ENCODE results near the gene ATRAID. TPM values are rescaled to one million over a fixed set of nuclear protein-coding genes. Genes with fewer than 3 reads are reported as not detected.

The ATRAID gene
- total RNA-seq, 1 experiment from 2014 or later, result 97.2 TPM

DNA sequence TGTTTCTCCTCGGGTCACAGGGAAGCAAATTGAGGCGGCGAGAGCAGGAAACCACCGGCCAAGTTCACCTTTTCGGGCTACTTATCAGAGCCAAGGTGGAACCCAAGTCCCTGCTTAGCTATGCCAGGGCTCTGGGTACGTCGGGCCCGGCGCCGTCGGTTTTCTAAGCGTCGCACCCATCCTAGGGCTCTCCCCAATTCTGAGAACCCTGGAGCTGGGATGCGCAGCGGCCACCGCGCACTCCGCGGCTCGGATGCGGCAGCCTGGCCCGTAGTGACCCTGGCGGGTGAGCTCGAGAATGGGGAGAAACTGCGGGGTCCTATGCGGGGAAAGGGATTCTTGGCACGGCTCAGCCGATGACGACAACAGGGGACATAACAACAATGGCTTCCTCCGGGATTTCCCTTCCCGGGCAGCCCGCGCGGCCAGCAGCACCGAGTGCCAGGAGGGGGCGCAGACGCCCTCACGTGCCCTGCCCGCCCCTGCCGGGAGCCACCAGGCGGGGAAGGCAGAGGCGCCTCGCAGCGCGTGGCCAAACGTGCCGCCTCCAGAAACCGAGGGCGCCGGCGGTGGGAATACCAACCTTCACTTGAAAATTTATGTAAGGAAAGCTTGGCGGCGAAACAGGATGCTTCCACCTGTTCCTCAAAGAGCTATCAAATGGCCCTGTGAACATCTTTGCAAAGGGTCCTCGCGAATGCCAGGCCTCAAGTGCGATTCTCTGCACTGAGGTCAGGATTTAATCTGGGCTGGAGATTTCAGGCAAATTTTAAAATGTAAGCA is 53.1 kb downstream of the ATRAID start (continued):
- TF ChIP-seq ZNF232 (CRISPR knock-in tag; IDR thresholded peaks at IDR 0.05) (peak; percentile 83), NFYB (CRISPR knock-in tag; conservative IDR thresholded peaks at IDR 0.05; ENCODE audit: low read depth) (no peak; the same call in 1 of the 2 replicates), ZNF263 (CRISPR knock-in tag; IDR thresholded peaks at IDR 0.05; ENCODE audit: low read depth) (peak; percentile 55), NR2C2 (CRISPR knock-in tag; IDR thresholded peaks at IDR 0.05) (no peak), ESRRA (CRISPR knock-in tag; IDR thresholded peaks at IDR 0.05; ENCODE audit: borderline replicate concordance) (peak; percentile 89; the same call in 1 of the 2 replicates), CREM (CRISPR knock-in tag; IDR thresholded peaks at IDR 0.05) (peak; percentile 85), GTF2I (CRISPR knock-in tag; conservative IDR thresholded peaks at IDR 0.05) (no peak), ZNF671 (CRISPR knock-in tag; IDR thresholded peaks at IDR 0.05) (no peak), ELF4 (CRISPR knock-in tag; IDR thresholded peaks at IDR 0.05; ENCODE audit: low read depth) (0 out of 2 replicates have a peak, but pooled peaks have one; percentile 46), ZNF121 (CRISPR knock-in tag; IDR thresholded peaks at IDR 0.05) (peak; percentile 23; the same call in 1 of the 2 replicates), ETV6 (CRISPR knock-in tag; IDR thresholded peaks at IDR 0.05) (peak; percentile 93), GABPB1 (CRISPR knock-in tag; IDR thresholded peaks at IDR 0.05) (peak; percentile 73), RORB (CRISPR knock-in tag; IDR thresholded peaks at IDR 0.05) (no peak)
- TF ChIP-seq, protein P1, sequence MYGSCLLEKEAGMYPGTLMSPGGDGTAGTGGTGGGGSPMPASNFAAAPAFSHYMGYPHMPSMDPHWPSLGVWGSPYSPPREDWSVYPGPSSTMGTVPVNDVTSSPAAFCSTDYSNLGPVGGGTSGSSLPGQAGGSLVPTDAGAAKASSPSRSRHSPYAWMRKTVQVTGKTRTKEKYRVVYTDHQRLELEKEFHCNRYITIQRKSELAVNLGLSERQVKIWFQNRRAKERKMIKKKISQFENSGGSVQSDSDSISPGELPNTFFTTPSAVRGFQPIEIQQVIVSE (CRISPR knock-in tag; IDR thresholded peaks at IDR 0.05; ENCODE audit: borderline replicate concordance), result no peak
- TF ChIP-seq, protein P2, sequence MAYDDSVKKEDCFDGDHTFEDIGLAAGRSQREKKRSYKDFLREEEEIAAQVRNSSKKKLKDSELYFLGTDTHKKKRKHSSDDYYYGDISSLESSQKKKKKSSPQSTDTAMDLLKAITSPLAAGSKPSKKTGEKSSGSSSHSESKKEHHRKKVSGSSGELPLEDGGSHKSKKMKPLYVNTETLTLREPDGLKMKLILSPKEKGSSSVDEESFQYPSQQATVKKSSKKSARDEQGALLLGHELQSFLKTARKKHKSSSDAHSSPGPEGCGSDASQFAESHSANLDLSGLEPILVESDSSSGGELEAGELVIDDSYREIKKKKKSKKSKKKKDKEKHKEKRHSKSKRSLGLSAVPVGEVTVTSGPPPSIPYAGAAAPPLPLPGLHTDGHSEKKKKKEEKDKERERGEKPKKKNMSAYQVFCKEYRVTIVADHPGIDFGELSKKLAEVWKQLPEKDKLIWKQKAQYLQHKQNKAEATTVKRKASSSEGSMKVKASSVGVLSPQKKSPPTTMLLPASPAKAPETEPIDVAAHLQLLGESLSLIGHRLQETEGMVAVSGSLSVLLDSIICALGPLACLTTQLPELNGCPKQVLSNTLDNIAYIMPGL (CRISPR knock-in tag; IDR thresholded peaks at IDR 0.05), result peak; percentile 92
- TF ChIP-seq, protein P3, sequence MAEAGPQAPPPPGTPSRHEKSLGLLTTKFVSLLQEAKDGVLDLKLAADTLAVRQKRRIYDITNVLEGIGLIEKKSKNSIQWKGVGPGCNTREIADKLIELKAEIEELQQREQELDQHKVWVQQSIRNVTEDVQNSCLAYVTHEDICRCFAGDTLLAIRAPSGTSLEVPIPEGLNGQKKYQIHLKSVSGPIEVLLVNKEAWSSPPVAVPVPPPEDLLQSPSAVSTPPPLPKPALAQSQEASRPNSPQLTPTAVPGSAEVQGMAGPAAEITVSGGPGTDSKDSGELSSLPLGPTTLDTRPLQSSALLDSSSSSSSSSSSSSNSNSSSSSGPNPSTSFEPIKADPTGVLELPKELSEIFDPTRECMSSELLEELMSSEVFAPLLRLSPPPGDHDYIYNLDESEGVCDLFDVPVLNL (CRISPR knock-in tag; IDR thresholded peaks at IDR 0.05; ENCODE audit: borderline replicate concordance, low read depth), result no peak
- TF ChIP-seq, protein P4, sequence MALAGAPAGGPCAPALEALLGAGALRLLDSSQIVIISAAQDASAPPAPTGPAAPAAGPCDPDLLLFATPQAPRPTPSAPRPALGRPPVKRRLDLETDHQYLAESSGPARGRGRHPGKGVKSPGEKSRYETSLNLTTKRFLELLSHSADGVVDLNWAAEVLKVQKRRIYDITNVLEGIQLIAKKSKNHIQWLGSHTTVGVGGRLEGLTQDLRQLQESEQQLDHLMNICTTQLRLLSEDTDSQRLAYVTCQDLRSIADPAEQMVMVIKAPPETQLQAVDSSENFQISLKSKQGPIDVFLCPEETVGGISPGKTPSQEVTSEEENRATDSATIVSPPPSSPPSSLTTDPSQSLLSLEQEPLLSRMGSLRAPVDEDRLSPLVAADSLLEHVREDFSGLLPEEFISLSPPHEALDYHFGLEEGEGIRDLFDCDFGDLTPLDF (CRISPR knock-in tag; IDR thresholded peaks at IDR 0.05), result peak; percentile 95
- TF ChIP-seq, protein P5, sequence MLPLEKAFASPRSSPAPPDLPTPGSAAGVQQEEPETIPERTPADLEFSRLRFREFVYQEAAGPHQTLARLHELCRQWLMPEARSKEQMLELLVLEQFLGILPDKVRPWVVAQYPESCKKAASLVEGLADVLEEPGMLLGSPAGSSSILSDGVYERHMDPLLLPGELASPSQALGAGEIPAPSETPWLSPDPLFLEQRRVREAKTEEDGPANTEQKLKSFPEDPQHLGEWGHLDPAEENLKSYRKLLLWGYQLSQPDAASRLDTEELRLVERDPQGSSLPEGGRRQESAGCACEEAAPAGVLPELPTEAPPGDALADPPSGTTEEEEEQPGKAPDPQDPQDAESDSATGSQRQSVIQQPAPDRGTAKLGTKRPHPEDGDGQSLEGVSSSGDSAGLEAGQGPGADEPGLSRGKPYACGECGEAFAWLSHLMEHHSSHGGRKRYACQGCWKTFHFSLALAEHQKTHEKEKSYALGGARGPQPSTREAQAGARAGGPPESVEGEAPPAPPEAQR (CRISPR knock-in tag; IDR thresholded peaks at IDR 0.05), result no peak
- TF ChIP-seq, protein P6, sequence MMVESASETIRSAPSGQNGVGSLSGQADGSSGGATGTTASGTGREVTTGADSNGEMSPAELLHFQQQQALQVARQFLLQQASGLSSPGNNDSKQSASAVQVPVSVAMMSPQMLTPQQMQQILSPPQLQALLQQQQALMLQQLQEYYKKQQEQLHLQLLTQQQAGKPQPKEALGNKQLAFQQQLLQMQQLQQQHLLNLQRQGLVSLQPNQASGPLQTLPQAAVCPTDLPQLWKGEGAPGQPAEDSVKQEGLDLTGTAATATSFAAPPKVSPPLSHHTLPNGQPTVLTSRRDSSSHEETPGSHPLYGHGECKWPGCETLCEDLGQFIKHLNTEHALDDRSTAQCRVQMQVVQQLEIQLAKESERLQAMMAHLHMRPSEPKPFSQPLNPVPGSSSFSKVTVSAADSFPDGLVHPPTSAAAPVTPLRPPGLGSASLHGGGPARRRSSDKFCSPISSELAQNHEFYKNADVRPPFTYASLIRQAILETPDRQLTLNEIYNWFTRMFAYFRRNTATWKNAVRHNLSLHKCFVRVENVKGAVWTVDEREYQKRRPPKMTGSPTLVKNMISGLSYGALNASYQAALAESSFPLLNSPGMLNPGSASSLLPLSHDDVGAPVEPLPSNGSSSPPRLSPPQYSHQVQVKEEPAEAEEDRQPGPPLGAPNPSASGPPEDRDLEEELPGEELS (CRISPR knock-in tag; IDR thresholded peaks at IDR 0.05), result peak; percentile 97
- TF ChIP-seq, protein P7, sequence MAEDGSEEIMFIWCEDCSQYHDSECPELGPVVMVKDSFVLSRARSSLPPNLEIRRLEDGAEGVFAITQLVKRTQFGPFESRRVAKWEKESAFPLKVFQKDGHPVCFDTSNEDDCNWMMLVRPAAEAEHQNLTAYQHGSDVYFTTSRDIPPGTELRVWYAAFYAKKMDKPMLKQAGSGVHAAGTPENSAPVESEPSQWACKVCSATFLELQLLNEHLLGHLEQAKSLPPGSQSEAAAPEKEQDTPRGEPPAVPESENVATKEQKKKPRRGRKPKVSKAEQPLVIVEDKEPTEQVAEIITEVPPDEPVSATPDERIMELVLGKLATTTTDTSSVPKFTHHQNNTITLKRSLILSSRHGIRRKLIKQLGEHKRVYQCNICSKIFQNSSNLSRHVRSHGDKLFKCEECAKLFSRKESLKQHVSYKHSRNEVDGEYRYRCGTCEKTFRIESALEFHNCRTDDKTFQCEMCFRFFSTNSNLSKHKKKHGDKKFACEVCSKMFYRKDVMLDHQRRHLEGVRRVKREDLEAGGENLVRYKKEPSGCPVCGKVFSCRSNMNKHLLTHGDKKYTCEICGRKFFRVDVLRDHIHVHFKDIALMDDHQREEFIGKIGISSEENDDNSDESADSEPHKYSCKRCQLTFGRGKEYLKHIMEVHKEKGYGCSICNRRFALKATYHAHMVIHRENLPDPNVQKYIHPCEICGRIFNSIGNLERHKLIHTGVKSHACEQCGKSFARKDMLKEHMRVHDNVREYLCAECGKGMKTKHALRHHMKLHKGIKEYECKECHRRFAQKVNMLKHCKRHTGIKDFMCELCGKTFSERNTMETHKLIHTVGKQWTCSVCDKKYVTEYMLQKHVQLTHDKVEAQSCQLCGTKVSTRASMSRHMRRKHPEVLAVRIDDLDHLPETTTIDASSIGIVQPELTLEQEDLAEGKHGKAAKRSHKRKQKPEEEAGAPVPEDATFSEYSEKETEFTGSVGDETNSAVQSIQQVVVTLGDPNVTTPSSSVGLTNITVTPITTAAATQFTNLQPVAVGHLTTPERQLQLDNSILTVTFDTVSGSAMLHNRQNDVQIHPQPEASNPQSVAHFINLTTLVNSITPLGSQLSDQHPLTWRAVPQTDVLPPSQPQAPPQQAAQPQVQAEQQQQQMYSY (CRISPR knock-in tag; IDR thresholded peaks at IDR 0.05), result no peak
- TF ChIP-seq, protein P8, sequence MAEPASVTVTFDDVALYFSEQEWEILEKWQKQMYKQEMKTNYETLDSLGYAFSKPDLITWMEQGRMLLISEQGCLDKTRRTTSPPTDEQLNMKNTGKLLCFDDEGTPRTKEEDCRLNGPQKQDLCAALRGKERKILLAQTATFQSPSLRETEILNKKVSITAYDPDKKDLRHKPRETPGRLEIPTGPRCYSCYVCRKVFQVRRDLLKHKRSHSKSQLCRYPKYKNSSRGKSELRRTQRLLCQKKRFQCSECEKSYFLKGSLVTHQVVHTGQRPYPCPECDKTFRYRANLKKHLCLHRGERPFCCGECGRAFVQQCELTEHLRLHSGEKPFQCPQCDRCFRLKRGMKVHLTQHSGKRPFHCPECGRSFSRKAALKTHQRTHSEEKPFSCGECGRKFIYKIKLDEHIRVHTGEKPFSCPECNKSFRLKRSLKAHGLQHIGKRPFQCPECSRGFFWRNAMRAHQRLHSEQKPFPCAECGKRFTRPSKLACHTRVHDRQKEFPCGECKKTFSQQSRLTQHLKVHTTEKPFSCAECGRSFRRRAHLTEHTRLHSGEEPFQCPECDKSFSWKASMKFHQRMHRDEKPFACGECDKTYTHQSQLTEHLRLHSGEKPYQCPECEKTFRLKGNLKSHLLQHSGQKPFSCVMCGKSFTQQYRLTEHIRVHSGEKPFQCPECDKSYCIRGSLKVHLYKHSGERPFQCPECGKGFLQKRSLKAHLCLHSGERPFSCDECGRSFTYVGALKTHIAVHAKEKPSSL (CRISPR knock-in tag; conservative IDR thresholded peaks at IDR 0.05), result no peak
- TF ChIP-seq, protein P9, sequence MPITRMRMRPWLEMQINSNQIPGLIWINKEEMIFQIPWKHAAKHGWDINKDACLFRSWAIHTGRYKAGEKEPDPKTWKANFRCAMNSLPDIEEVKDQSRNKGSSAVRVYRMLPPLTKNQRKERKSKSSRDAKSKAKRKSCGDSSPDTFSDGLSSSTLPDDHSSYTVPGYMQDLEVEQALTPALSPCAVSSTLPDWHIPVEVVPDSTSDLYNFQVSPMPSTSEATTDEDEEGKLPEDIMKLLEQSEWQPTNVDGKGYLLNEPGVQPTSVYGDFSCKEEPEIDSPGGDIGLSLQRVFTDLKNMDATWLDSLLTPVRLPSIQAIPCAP (CRISPR knock-in tag; IDR thresholded peaks at IDR 0.05), result peak; percentile 92
